H1 (cell line): ENCODE measurements around the gene CCT5. TPM values are rescaled to one million over a fixed set of nuclear protein-coding genes. Genes with fewer than 3 reads are reported as not detected.

ENCODE experiments used
- BCL11A ChIP-seq, 2 experiments: IDR thresholded peaks; one replicate each; pipeline ENCODE4 v1.6.1; 2011; ENCODE audit warnings: low read depth in 2 of 2, low read length in 2 of 2, mild to moderate bottlenecking in 2 of 2
- CHD1 ChIP-seq: IDR thresholded peaks from 2 replicates; pipeline ENCODE4 v1.6.1; 2012; ENCODE audit warnings: low read depth, low read length, improper control_type of control experiment
- GABPA ChIP-seq: IDR thresholded peaks from 2 replicates; pipeline ENCODE4 v1.6.1; 2011; ENCODE audit warnings: mild to moderate bottlenecking, low read length, moderate library complexity, borderline replicate concordance; ENCODE audit not compliant: insufficient read depth
- HDAC2 ChIP-seq, 2 experiments: fragments of 300-600 bp in 1 of 2; sonication (generic) in 1 of 2; IDR thresholded peaks; 2 replicates each; pipeline ENCODE4 v1.6.1; 2011 to 2012; ENCODE audit warnings: low read depth in 2 of 2, low read length in 2 of 2, mild to moderate bottlenecking in 2 of 2, moderate library complexity in 2 of 2, borderline replicate concordance in 1 of 2, inconsistent platforms in 1 of 2
- JUN ChIP-seq: IDR thresholded peaks from 2 replicates; pipeline ENCODE4 v1.6.1; 2011; ENCODE audit warnings: low read depth, mild to moderate bottlenecking, improper control_type of control experiment, low read length
- KDM4A ChIP-seq: IDR thresholded peaks from one replicate; pipeline ENCODE4 v1.7.1; 2012; ENCODE audit warnings: low read depth, mild to moderate bottlenecking, moderate library complexity, low read length, inconsistent platforms; ENCODE audit not compliant: severe bottlenecking
- NANOG ChIP-seq: IDR thresholded peaks from 2 replicates; pipeline ENCODE4 v1.6.1; 2011; ENCODE audit warnings: low read length, low read depth, mild to moderate bottlenecking, inconsistent platforms; ENCODE audit not compliant: insufficient read depth, poor library complexity, severe bottlenecking
- RBBP5 ChIP-seq: IDR thresholded peaks from 2 replicates; pipeline ENCODE4 v1.7.1; 2012; ENCODE audit warnings: low read depth, mild to moderate bottlenecking, inconsistent platforms, low read length, moderate library complexity, borderline replicate concordance
- RFX5 ChIP-seq: IDR thresholded peaks from 2 replicates; pipeline ENCODE4 v1.6.1; 2011; ENCODE audit warnings: low read depth, low read length, improper control_type of control experiment, borderline replicate concordance
- RNF2 ChIP-seq: fragments of 200-900, 300-1000 bp; sonication (generic); IDR thresholded peaks from 2 replicates; pipeline ENCODE4 v1.7.1; 2016; ENCODE audit warnings: borderline replicate concordance, low read depth, mild to moderate bottlenecking, antibody characterized with exemption, low read length; ENCODE audit not compliant: poor library complexity, severe bottlenecking; ENCODE audit errors: missing control alignments
- SAP30 ChIP-seq: fragments of 300-600 bp; sonication (generic); IDR thresholded peaks from 2 replicates; pipeline ENCODE4 v1.7.1; 2012; ENCODE audit warnings: low read length, moderate library complexity, mild to moderate bottlenecking, inconsistent platforms; ENCODE audit not compliant: insufficient read depth, insufficient replicate concordance
- SIRT6 ChIP-seq: IDR thresholded peaks from one replicate; pipeline ENCODE4 v1.7.1; 2012; ENCODE audit warnings: low read length, inconsistent platforms
- SP1 ChIP-seq: IDR thresholded peaks from 2 replicates; pipeline ENCODE4 v1.6.1; 2011; ENCODE audit warnings: low read depth, low read length
- SP4 ChIP-seq: IDR thresholded peaks from 2 replicates; pipeline ENCODE4 v1.6.1; 2012; ENCODE audit warnings: low read length, inconsistent platforms
- SUZ12 ChIP-seq: fragments of 200-600 bp; sonication (generic); IDR thresholded peaks from 2 replicates; pipeline ENCODE4 v1.6.1; 2012; ENCODE audit warnings: mild to moderate bottlenecking, inconsistent platforms, low read length, moderate library complexity, mixed read lengths
- TCF12 ChIP-seq: IDR thresholded peaks from 2 replicates; pipeline ENCODE4 v1.6.1; 2011; ENCODE audit warnings: low read depth, mild to moderate bottlenecking, low read length
- polyA plus RNA-seq, 7 experiments: library from polyadenylated mRNA; depleted of rRNA in 3 of 7; stranded (reverse) in 5 of 7; unstranded in 2 of 7; fragments of >200 nt in 5 of 7; fragments of 200-250 nt in 2 of 7; gene quantifications; 1 replicate in 5 of 7; 2 replicates in 1 of 7; 4 replicates in 1 of 7; pipeline versions ENCODE4 v1.2.1 to v1.2.3, GENCODE V29; 2011 to 2013; ENCODE audit warnings: missing spikeins in 2 of 7, mixed read lengths in 2 of 7
- total RNA-seq: library from RNA; stranded (reverse); fragmentation: NEBNext Ultra II Directional; extraction: Animal tissue kit (Norgen Biotek cat#: 25700); gene quantifications from 2 replicates; pipeline ENCODE4 v1.2.1, GENCODE V29; 2021
- TF ChIP-seq, protein P1 (sequence below), 3 experiments: IDR thresholded peaks; 1 replicate in 2 of 3; 2 replicates in 1 of 3; pipeline versions ENCODE4 v1.5.1 to v1.6.1; 2011; ENCODE audit warnings: low read length in 3 of 3, mild to moderate bottlenecking in 3 of 3, inconsistent platforms in 2 of 3, low read depth in 1 of 3, moderate library complexity in 1 of 3; ENCODE audit not compliant: insufficient read depth in 1 of 3; ENCODE audit errors: control extremely low read depth in 1 of 3
- TF ChIP-seq, protein P2 (sequence below): IDR thresholded peaks from 2 replicates; pipeline ENCODE4 v1.6.1; 2012; ENCODE audit warnings: inconsistent platforms
- TF ChIP-seq, protein P3 (sequence below): IDR thresholded peaks from 2 replicates; pipeline ENCODE4 v1.6.1; 2011; ENCODE audit warnings: low read depth, mild to moderate bottlenecking, low read length; ENCODE audit not compliant: insufficient read depth

The CCT5 gene
- total and polyA plus RNA-seq, 2 of the 8 experiments (the other 6 are each of a cell fraction or from before 2014, with no cell fraction given), result 425 to 549 TPM

DNA sequence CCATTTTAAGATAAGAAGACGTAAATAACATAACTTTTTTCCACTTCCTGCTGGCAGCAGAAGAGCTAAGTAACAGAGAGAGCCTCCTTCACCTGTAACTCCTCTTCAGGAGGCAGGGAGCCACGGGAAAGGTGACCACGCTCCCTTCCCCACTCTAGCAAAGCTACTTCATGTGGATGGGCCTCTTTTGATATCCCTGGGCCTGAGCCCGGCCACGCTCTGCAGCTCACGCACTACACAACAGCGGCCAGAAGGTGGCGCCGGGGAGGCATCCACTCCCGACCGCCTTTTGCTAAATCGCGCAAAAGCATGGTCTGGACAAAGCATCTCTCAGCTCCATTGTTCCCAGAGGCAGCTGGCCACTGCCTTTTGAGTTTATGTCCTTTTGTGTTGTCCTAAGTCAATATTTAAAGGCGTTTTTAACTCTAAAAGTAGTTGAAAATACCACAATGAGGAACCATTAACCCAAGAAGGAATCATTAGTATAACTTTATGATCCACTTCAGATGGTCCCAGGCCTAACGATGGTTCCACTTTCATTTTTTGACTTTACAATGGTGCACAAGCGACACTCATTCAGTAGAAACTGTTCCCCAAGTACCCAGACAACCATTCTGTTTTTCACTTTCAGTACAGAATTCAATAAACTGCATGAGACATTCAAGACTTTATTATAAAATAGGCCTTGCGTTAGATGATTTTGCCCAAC is 34.0 kb downstream of the CCT5 start (continued):
- TF ChIP-seq SP4 (no peak), HDAC2 (IDR thresholded peaks at IDR 0.05; ENCODE audit: borderline replicate concordance in 1 of 2, low read depth in 2 of 2, low read length in 2 of 2) (0 out of 4 replicates have a peak, but pooled peaks of 1 of the 2 experiments have one; percentile 62), SAP30 (no peak), NANOG (no peak), BCL11A (IDR thresholded peaks at IDR 0.05; ENCODE audit: low read depth in 2 of 2, low read length in 2 of 2) (no peak), RBBP5 (no peak), JUN (no peak), KDM4A (no peak), RFX5 (no peak), RNF2 (no peak), CHD1 (no peak), SUZ12 (no peak), TCF12 (no peak), SIRT6 (no peak), SP1 (no peak), GABPA (peak; percentile 50; the same call in 1 of the 2 replicates)
- TF ChIP-seq, protein P1, sequence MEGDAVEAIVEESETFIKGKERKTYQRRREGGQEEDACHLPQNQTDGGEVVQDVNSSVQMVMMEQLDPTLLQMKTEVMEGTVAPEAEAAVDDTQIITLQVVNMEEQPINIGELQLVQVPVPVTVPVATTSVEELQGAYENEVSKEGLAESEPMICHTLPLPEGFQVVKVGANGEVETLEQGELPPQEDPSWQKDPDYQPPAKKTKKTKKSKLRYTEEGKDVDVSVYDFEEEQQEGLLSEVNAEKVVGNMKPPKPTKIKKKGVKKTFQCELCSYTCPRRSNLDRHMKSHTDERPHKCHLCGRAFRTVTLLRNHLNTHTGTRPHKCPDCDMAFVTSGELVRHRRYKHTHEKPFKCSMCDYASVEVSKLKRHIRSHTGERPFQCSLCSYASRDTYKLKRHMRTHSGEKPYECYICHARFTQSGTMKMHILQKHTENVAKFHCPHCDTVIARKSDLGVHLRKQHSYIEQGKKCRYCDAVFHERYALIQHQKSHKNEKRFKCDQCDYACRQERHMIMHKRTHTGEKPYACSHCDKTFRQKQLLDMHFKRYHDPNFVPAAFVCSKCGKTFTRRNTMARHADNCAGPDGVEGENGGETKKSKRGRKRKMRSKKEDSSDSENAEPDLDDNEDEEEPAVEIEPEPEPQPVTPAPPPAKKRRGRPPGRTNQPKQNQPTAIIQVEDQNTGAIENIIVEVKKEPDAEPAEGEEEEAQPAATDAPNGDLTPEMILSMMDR (IDR thresholded peaks at IDR 0.05; ENCODE audit: control extremely low read depth in 1 of 3, insufficient read depth in 1 of 3, low read depth in 1 of 3, low read length in 3 of 3), result peak; percentile 87 to 95 (median 93)
- TF ChIP-seq, protein P2, sequence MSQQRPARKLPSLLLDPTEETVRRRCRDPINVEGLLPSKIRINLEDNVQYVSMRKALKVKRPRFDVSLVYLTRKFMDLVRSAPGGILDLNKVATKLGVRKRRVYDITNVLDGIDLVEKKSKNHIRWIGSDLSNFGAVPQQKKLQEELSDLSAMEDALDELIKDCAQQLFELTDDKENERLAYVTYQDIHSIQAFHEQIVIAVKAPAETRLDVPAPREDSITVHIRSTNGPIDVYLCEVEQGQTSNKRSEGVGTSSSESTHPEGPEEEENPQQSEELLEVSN, result 0 out of 2 replicates have a peak, but pooled peaks have one; percentile 31
- TF ChIP-seq, protein P3, sequence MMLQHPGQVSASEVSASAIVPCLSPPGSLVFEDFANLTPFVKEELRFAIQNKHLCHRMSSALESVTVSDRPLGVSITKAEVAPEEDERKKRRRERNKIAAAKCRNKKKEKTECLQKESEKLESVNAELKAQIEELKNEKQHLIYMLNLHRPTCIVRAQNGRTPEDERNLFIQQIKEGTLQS, result no peak
